Testis (tissue), 2 donors: ENCODE data around the gene PIK3AP1.

ENCODE experiments used
- POLR2A ChIP-seq: fragments of 450-650 bp; IDR thresholded peaks from one replicate; pipeline ENCODE4 v1.6.1; 2017; ENCODE audit warnings: antibody characterized with exemption, mild to moderate bottlenecking, moderate library complexity
- TF ChIP-seq, protein P1 (sequence below), 3 experiments: fragments of 450-650 bp in 2 of 3; fragments of 200-600 bp in 1 of 3; sonication (generic) in 1 of 3; IDR thresholded peaks; one replicate each; pipeline ENCODE4 v1.5.1; 2016 to 2019; ENCODE audit warnings: antibody characterized with exemption in 3 of 3, mild to moderate bottlenecking in 2 of 3, moderate library complexity in 1 of 3

DNA sequence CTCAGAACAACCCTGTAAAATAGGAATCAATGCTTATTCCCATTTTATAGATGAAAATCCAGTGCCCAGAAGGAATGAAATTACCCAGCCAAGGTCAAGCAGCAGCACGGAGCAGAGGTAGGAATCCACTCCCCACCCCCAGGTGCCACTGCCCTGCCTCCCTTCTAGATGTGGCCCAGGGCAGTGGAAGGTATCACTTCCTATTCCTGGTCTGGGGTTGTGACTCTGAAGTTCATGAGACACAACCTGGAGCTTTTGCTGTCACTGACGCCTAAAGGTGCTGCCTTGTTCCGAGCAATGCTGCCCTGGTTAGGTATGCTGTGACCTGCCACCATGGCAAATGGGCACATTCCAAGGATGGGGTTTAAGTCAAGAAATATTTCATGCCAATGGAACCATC is 53.6 kb downstream of the PIK3AP1 start:
- TF ChIP-seq, protein P1, sequence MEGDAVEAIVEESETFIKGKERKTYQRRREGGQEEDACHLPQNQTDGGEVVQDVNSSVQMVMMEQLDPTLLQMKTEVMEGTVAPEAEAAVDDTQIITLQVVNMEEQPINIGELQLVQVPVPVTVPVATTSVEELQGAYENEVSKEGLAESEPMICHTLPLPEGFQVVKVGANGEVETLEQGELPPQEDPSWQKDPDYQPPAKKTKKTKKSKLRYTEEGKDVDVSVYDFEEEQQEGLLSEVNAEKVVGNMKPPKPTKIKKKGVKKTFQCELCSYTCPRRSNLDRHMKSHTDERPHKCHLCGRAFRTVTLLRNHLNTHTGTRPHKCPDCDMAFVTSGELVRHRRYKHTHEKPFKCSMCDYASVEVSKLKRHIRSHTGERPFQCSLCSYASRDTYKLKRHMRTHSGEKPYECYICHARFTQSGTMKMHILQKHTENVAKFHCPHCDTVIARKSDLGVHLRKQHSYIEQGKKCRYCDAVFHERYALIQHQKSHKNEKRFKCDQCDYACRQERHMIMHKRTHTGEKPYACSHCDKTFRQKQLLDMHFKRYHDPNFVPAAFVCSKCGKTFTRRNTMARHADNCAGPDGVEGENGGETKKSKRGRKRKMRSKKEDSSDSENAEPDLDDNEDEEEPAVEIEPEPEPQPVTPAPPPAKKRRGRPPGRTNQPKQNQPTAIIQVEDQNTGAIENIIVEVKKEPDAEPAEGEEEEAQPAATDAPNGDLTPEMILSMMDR (IDR thresholded peaks at IDR 0.05) = no peak
- TF ChIP-seq POLR2A = no peak
